Measurements from ENCODE around the gene SLMAP.

The SLMAP gene

DNA sequence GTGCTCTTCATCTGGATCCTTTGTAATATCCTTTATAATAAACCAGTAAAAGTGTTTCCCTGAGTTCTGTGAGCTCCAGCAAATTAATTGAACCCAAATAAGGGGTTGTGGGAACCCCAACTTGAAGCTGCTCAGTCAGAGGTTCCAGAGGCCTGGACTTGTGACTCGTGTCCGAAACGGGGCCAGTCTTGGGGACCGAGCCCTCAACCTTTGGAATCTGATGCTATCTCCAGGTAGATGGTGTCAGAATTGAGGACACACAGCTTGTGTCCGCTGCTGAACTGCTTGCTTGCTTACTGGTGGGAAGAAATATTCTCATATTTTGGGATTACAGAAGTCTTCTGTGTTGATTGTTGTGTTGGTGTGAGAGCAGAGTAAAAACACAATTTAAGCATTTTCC, 212.4 kb downstream of the SLMAP start:
- no peak for DNase-seq

DNA sequence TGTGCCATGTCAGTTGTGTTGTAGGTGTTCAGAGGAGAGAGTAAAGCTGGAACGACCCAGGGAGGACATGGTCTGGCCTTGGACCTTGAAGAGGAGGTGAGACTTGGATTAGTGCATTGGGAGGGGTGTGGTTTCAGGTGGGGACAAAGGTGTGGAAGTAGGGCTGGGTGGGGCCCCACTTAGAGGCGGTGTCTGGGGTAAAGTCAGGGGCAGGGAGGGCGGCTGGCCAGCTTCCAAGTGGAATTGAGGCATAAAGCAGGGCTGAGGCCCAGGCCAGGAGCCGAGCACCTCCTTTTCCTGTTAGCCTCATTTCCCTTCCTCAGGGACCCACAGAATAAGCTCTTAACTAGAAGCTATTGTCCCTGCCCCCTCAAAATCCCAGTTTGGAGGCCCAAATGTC, 215.9 kb downstream of the SLMAP start:
- no peak for DNase-seq

DNA sequence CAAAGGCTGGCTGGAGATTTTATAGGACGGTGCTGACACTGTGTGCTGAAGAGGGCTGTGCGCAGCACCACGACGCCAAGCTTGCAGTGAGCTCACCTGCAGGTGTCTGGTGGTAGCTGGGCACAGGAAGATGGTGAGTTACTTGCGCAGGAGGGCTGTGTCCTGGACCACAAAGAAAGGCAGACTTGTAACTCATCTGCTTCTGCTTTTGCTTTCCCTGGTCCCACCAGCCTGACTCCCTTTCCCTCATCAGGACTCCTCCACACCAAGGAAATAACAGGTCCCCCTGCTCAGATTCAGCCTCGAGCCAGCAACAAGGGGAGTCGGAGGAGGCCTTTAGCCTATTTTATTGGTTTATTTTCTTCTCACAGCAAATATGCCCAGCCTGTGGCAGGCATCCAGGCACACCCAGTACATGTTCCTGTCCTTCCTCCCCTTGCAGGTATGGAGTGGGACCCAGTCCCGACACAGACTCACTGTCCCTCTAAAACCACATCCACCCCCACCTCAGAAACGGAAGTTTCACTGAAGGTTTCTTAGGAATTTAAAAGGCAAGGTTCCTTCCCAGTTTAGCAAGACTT, 216.5 kb downstream of the SLMAP start:
- no peak for DNase-seq

DNA sequence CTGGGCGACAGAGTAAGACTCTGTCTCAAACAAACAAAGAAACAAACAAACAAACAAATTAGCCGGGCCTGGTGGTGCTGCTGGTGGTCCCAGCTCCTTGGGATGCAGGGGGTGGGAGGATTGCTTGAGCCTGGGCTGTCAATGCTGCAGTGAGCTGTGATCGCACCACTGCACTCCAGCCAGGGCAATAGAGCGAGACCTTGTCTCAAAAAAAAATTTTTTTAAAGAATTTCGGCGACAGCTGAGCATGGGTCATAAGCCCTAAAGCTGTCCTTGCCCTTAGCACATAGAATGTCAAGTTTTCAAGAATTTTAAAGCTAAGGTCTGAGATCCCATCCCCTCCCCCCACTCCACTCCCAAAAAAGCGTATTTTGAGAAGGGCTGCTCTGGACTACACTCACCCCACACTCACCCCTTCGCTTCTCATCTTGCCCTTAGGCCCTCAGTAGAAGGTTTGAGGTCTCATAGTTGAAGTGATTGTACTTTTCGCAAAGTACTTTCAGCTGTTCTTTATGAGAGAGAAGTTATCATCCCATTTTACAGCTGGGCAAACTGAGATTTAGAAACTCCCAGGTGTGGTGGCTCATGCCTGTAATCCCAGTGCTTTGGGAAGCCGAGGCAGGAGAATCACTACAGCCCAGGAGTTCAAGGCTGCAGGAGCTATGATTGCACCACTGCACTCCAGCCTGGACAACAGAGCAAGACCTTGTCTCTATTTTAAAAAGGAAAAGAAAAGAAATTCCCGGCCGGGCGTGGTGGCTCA, 217.8 kb downstream of the SLMAP start:
- no peak for DNase-seq

DNA sequence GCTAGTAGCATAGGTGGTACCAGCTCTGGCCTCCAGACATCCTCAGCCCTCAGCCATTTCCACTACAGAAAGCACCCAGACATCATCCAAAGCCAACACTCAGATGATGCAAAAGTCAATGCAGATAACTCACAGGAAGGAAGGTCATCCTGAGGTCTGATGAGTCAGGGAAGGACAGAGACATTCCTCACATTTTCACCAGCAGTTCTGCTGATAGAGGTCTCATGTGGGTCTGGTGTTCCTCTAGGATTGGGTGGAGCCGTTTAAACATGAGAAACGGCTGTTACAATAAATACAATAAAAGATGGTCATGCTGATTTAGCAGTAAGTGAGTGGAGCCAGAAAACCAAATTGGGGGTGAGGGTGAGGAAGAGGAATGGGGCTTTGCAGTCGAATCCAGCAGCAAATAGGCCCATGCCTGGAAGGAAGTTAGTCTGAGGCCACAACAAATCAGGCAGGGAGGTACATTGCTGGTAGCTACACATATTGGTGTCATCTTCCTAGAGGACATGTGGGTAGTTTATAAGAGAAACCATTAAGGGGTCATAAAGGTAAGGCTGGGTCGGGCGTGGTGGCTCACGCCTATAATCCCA, 218.8 kb downstream of the SLMAP start:
- DNase-seq, result no peak

DNA sequence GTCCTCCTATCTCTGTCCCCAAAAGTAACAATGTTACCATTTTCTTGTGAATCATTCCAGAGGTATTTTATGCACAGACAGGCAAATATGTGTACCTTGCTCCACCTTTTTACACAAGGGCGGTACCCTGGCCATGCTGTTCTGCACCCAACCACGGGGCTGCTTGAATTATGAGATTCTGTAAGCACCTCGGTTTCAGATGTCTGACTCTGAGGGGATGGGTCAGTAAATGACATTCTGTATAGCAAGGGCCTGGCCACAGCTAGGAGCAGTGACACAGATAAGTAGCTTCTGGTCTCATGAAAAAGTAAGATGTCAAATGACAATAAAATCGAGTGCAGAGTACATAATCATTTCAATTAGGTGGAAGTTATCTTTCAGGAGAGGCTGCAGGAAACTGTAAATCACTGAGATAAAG, 221.7 kb downstream of the SLMAP start:
- DNase-seq, result no peak

DNA sequence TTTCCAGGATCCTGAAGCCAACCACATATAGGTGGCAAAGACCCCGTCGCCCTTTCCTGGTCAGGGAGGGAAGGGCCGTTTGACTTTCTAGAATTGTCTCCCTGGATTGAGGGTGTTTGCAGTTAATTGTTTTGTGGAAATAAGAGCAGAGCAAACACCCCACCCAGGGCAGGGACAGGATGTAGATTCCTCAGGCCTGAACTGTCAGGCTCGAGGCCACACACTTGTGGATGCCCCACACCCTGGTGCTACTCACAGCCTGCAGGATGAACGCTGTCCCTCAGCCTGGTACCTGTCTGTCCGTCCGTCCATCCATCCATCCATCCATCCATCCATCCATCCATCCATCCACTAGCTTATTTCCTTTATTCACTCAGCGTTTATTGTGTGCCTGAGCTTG, 222.2 kb downstream of the SLMAP start:
- no peak for DNase-seq
